ENCODE measurements around the gene NPHP3.
"Not testable (repeated sequence)": the region's sequence is repeated elsewhere in the genome, so short reads cannot be mapped to it uniquely, and the experiment has no call there.

Gene NPHP3

GRCh38 chr3:132722165-132723023, at the start of gene NPHP3:
NPHP3 (minus strand) TSS chr3:132722409; CDS start chr3:132722355, 54 bp downstream.
- peak; percentile 90 to 99 (median 96) for DNase-seq
- intact Hi-C loops (cut with DNase I): loop anchor here (2.0 to 10.0 kb wide), 3 partner anchors 62 to 1082 kb away; partner anchors contain the start of genes SRPRB and UBA5

- no peak for DNase-seq
- intact Hi-C loops (cut with DNase I): no loop called here
Measured at GRCh38 chr3:132758740-132759139, 36.5 kb upstream of the NPHP3 start.

- DNase-seq: no peak
- intact Hi-C loops (cut with DNase I): no loop called here
Measured at GRCh38 chr3:132756108-132756650, 34.0 kb upstream of the NPHP3 start.

GRCh38 chr3:132753946-132754345, 31.7 kb upstream of the NPHP3 start:
- no peak for DNase-seq
- intact Hi-C loops (cut with DNase I): no loop called here

- no peak for DNase-seq
- intact Hi-C loops (cut with DNase I): no loop called here
Measured at GRCh38 chr3:132749786-132750185, 27.6 kb upstream of the NPHP3 start.

- intact Hi-C loops (cut with DNase I): not testable (repeated sequence)
- peak in 2 of 10 donors; percentile 64 to 68 for DNase-seq
Measured at GRCh38 chr3:132746720-132747119, 24.5 kb upstream of the NPHP3 start.

GRCh38 chr3:132738314-132738713, 16.1 kb upstream of the NPHP3 start:
- no peak for DNase-seq
- intact Hi-C loops (cut with DNase I): no loop called here

GRCh38 chr3:132735589-132735988, 13.4 kb upstream of the NPHP3 start:
- intact Hi-C loops (cut with DNase I): no loop called here

GRCh38 chr3:132730891-132731580, 8.8 kb upstream of the NPHP3 start:
- DNase-seq: peak in 3 of 10 donors; percentile 14 to 52 (median 37)
- intact Hi-C loops (cut with DNase I): loop anchor here (1.0 to 2.0 kb wide), 3 partner anchors 310 to 692 kb away; no protein-coding TSS in a partner anchor

More at GRCh38 chr3:132735589-132735988, 13.4 kb upstream of the NPHP3 start:
- no peak for DNase-seq

- intact Hi-C loops (cut with DNase I): loop anchor here (10.0 kb wide), 1 partner anchor 1078 kb away; the partner anchor contains the start of gene SRPRB
- DNase-seq: no peak
Measured at GRCh38 chr3:132726341-132726823, 4.2 kb upstream of the NPHP3 start.

GRCh38 chr3:132723024-132723950, 1.1 kb upstream of the NPHP3 start:
- DNase-seq: no peak
- intact Hi-C loops (cut with DNase I): loop anchor here (2.0 to 10.0 kb wide), 3 partner anchors 62 to 1082 kb away; partner anchors contain the start of genes SRPRB and UBA5

- intact Hi-C loops (cut with DNase I): loop anchor here (2.0 to 10.0 kb wide), 3 partner anchors 61 to 1083 kb away; partner anchors contain the start of genes SRPRB and UBA5
- DNase-seq: peak; percentile 31 to 90 (median 48)
Measured at GRCh38 chr3:132721479-132722164, 587 bp downstream of the NPHP3 start.

GRCh38 chr3:132720228-132720627, 2.0 kb downstream of the NPHP3 start:
- intact Hi-C loops (cut with DNase I): loop anchor here (10.0 kb wide), 1 partner anchor 1085 kb away; the partner anchor contains the start of gene SRPRB
- DNase-seq: no peak

- intact Hi-C loops (cut with DNase I): no loop called here
- DNase-seq: no peak
Measured at GRCh38 chr3:132716372-132716771, 5.8 kb downstream of the NPHP3 start.

- DNase-seq: no peak
- intact Hi-C loops (cut with DNase I): no loop called here
Measured at GRCh38 chr3:132713977-132714727, 8.1 kb downstream of the NPHP3 start.

- no peak for DNase-seq
- intact Hi-C loops (cut with DNase I): no loop called here
Measured at GRCh38 chr3:132710311-132710710, 11.9 kb downstream of the NPHP3 start.

GRCh38 chr3:132709761-132710160, 12.4 kb downstream of the NPHP3 start:
- no peak for DNase-seq
- intact Hi-C loops (cut with DNase I): no loop called here

- intact Hi-C loops (cut with DNase I): no loop called here
Measured at GRCh38 chr3:132703733-132704132, 18.5 kb downstream of the NPHP3 start.

More at GRCh38 chr3:132703733-132704132, 18.5 kb downstream of the NPHP3 start:
- DNase-seq: no peak
